Epithelial cell of proximal tubule (primary cell): ENCODE results near the gene PRSS23. TPM values are rescaled to one million over a fixed set of nuclear protein-coding genes. Genes with fewer than 3 reads are reported as not detected.

Source experiments
- DNase-seq: peaks from one replicate; pipeline ENCODE4 v3.0.0-alpha.2; 2011; ENCODE audit warnings: low read depth
- H3K4me3 ChIP-seq: 2 replicates; pipeline ENCODE4 v1.5.1; 2011; ENCODE audit warnings: low read depth, mild to moderate bottlenecking, low read length
- total RNA-seq: library from RNA; depleted of rRNA; stranded (reverse); fragments of >200 nt; gene quantifications from 2 replicates; pipeline ENCODE4 v1.2.3, GENCODE V29; 2015
- TF ChIP-seq, protein P1 (sequence below): conservative IDR thresholded peaks from 2 replicates; pipeline ENCODE4 v1.5.1; 2012; ENCODE audit warnings: low read depth, mild to moderate bottlenecking, low read length

PRSS23 gene
- total RNA-seq, 1 donor from 2014 or later: 64.2 TPM

DNA sequence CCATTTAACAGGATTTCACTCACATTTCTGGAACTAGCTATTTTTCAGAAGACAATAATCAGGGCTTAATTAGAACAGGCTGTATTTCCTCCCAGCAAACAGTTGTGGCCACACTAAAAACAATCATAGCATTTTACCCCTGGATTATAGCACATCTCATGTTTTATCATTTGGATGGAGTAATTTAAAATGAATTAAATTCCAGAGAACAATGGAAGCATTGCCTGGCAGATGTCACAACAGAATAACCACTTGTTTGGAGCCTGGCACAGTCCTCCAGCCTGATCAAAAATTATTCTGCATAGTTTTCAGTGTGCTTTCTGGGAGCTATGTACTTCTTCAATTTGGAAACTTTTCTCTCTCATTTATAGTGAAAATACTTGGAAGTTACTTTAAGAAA lies 9.2 kb downstream of the PRSS23 start:
- no peak overlapping the region for H3K4me3 ChIP-seq
- DNase-seq: no peak
- TF ChIP-seq, protein P1, sequence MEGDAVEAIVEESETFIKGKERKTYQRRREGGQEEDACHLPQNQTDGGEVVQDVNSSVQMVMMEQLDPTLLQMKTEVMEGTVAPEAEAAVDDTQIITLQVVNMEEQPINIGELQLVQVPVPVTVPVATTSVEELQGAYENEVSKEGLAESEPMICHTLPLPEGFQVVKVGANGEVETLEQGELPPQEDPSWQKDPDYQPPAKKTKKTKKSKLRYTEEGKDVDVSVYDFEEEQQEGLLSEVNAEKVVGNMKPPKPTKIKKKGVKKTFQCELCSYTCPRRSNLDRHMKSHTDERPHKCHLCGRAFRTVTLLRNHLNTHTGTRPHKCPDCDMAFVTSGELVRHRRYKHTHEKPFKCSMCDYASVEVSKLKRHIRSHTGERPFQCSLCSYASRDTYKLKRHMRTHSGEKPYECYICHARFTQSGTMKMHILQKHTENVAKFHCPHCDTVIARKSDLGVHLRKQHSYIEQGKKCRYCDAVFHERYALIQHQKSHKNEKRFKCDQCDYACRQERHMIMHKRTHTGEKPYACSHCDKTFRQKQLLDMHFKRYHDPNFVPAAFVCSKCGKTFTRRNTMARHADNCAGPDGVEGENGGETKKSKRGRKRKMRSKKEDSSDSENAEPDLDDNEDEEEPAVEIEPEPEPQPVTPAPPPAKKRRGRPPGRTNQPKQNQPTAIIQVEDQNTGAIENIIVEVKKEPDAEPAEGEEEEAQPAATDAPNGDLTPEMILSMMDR: no peak

DNA sequence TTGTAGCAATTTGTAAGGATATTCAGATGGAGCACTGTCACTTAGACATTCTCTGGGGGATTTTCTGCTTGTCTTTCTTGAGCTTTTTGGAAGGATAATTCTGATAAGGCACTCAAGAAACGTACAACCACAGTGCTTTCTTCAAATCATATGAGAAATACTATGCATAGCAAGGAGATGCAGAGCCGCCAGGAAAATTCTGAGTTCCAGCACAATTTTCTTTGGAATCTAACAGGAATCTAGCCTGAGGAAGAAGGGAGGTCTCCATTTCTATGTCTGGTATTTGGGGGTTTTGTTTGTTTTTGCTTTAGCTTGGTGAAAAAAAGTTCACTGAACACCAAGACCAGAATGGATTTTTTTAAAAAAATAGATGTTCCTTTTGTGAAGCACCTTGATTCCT lies 9.9 kb downstream of the PRSS23 start:
- no peak for DNase-seq

GRCh38 chr11:86811637-86812321 lies 11.4 kb downstream of the PRSS23 start:
- TF ChIP-seq, protein P1: no peak
- peak; percentile 80 for DNase-seq
- H3K4me3 ChIP-seq: no peak overlapping the region

More for the DNA sequence above, 9.9 kb downstream of the PRSS23 start:
- H3K4me3 ChIP-seq: no peak overlapping the region
- TF ChIP-seq, protein P1: no peak

- H3K4me3 ChIP-seq: no peak overlapping the region
- TF ChIP-seq, protein P1: no peak
- DNase-seq: no peak
These were observed 12.0 kb downstream of the PRSS23 start for GRCh38 chr11:86812322-86812670.

DNA sequence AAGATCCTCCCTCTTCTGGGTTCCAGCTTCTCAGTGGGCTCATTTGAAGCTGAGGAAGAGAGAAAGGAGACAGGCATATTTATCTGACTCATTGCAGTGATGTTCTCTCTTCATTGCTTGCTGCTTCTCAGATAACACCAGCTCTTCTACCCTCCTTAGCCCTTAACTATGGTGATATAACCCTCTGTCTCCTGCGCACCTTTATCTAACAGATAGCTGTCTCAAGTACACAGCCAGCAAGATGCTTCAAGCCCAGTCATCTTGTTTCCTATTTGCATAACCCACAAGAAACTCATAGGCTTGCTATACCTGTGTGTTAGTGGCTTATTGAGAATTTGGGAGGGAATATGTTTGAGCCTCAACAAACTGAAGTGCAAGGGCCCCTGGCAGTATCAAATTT lies 12.6 kb downstream of the PRSS23 start:
- H3K4me3 ChIP-seq: no peak overlapping the region
- no peak for DNase-seq
- TF ChIP-seq, protein P1: no peak

- TF ChIP-seq, protein P1: no peak
- H3K4me3 ChIP-seq: no peak overlapping the region
- DNase-seq: no peak
These were observed 14.4 kb downstream of the PRSS23 start for GRCh38 chr11:86814775-86815174.

DNA sequence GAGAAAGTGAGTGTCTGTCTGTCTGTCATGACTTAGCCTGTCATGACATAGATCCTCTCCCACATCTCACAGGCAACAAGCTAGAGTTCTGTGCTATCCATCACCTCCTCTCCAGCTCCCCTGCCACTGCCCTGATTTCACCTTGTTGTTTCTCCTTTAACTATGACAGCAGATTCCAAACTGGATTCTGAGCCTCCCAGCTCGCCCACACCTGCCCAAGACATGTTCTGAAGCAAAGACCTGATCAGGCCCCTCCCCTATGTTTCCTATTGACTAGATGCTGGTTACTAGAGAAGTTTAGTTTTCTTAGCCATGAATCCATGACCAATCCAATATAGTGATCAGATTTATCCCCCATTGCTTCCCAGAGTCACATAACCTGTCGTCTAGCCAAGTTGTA lies 15.4 kb downstream of the PRSS23 start:
- H3K4me3 ChIP-seq: no peak overlapping the region
- TF ChIP-seq, protein P1: no peak
- no peak for DNase-seq
